ENCODE data around the gene ZNF689.
"Not testable (repeated sequence)": the region's sequence is repeated elsewhere in the genome, so short reads cannot be mapped to it uniquely, and the experiment has no call there.

ZNF689 gene

GRCh38 chr16:30609926-30610839 is at the start of gene ZNF689:
ZNF689 (minus strand) TSS chr16:30610389; CDS start chr16:30610041, 348 bp downstream.
- peak; percentile 79 to 98 (median 93) for DNase-seq

GRCh38 chr16:30658731-30659506 is 48.7 kb upstream of the ZNF689 start:
- peak in 11 of 14 donors; percentile 88 to 99 (median 97) for DNase-seq

- peak; percentile 98 to 100 (median 100) for DNase-seq
These were observed 47.9 kb upstream of the ZNF689 start, which contains the start of gene FBRS for GRCh38 chr16:30657866-30658730. FBRS (plus strand) TSS chr16:30658431; CDS start chr16:30659519, 1,088 bp downstream.

- no peak for DNase-seq
These were observed 47.0 kb upstream of the ZNF689 start for GRCh38 chr16:30656974-30657865.

GRCh38 chr16:30656388-30656787 is 46.2 kb upstream of the ZNF689 start:
- DNase-seq: no peak

GRCh38 chr16:30655815-30656347 is 45.7 kb upstream of the ZNF689 start:
- no peak for DNase-seq

GRCh38 chr16:30654856-30655255 is 44.7 kb upstream of the ZNF689 start:
- DNase-seq: no peak

GRCh38 chr16:30652718-30653117 is 42.5 kb upstream of the ZNF689 start:
- no peak for DNase-seq

GRCh38 chr16:30652005-30652296 is 41.8 kb upstream of the ZNF689 start:
- no peak for DNase-seq

- peak in 12 of 14 donors; percentile 12 to 79 (median 54) for DNase-seq
These were observed 41.2 kb upstream of the ZNF689 start for GRCh38 chr16:30651124-30652004.

- peak; percentile 94 to 100 (median 99) for DNase-seq
These were observed 40.4 kb upstream of the ZNF689 start, which contains the start of gene PRR14 for GRCh38 chr16:30650369-30651123. PRR14 (plus strand) TSS chr16:30650960; CDS start chr16:30651646, 686 bp downstream.

- peak in 2 of 14 donors; percentile 68 to 69 for DNase-seq
These were observed 39.7 kb upstream of the ZNF689 start for GRCh38 chr16:30649725-30650368.

GRCh38 chr16:30647274-30647571 is 37.0 kb upstream of the ZNF689 start:
- DNase-seq: no peak

- DNase-seq: no peak
These were observed 35.5 kb upstream of the ZNF689 start for GRCh38 chr16:30645727-30646126.

- peak in 1 of 14 donors; percentile 83 for DNase-seq
These were observed 34.2 kb upstream of the ZNF689 start for GRCh38 chr16:30644334-30644830.

GRCh38 chr16:30641378-30641982 is 31.3 kb upstream of the ZNF689 start:
- DNase-seq: no peak

GRCh38 chr16:30637944-30638343 is 27.8 kb upstream of the ZNF689 start:
- DNase-seq: no peak

GRCh38 chr16:30637139-30637538 is 26.9 kb upstream of the ZNF689 start:
- not testable (repeated sequence) for DNase-seq

All from C1 segment of cervical spinal cord (tissue), 14 donors.